Stimulated activated CD4-positive, alpha-beta T cell treated with anti-CD3 and anti-CD28 coated beads, Interleukin-2, amount 100 ng/mL, for 4 hours (primary cell): ENCODE data around the gene ATP5MC2.
"Not testable (repeated sequence)": the region's sequence is repeated elsewhere in the genome, so short reads cannot be mapped to it uniquely, and the experiment has no call there.

Source experiments
- DNase-seq: peaks from one replicate; pipeline ENCODE4 v3.0.0-alpha.2; 2020; ENCODE audit warnings: low read depth

ATP5MC2 gene

GRCh38 chr12:53646300-53646699, 29.6 kb downstream of the ATP5MC2 start:
- DNase-seq, result not testable (repeated sequence)

- no peak for DNase-seq
Observed at GRCh38 chr12:53645165-53645564, 30.7 kb downstream of the ATP5MC2 start.

GRCh38 chr12:53644133-53644532, 31.8 kb downstream of the ATP5MC2 start:
- DNase-seq, result no peak

- DNase-seq, result no peak
Observed at GRCh38 chr12:53643232-53643979, 32.5 kb downstream of the ATP5MC2 start.

- DNase-seq, result no peak
Observed at GRCh38 chr12:53638057-53638456, 37.8 kb downstream of the ATP5MC2 start.

GRCh38 chr12:53636641-53637040, 39.2 kb downstream of the ATP5MC2 start:
- DNase-seq, result no peak

GRCh38 chr12:53635708-53636107, 40.2 kb downstream of the ATP5MC2 start:
- DNase-seq, result not testable (repeated sequence)

GRCh38 chr12:53631721-53632120, 44.2 kb downstream of the ATP5MC2 start:
- no peak for DNase-seq

GRCh38 chr12:53627919-53628318, 48.0 kb downstream of the ATP5MC2 start:
- DNase-seq, result no peak

GRCh38 chr12:53626702-53627169, 49.1 kb downstream of the ATP5MC2 start:
- no peak for DNase-seq

GRCh38 chr12:53625946-53626701, 49.8 kb downstream of the ATP5MC2 start, which contains the start of gene ATF7:
ATF7 (minus strand) TSS chr12:53626382; CDS start chr12:53601000, 25,382 bp downstream.
- peak; percentile 98 for DNase-seq

GRCh38 chr12:53625373-53625945, 50.4 kb downstream of the ATP5MC2 start:
- no peak for DNase-seq

GRCh38 chr12:53624956-53625355, 50.9 kb downstream of the ATP5MC2 start:
- DNase-seq, result no peak

GRCh38 chr12:53624458-53624857, 51.4 kb downstream of the ATP5MC2 start:
- DNase-seq, result no peak

- DNase-seq, result no peak
Observed at GRCh38 chr12:53623548-53624385, 52.1 kb downstream of the ATP5MC2 start.

- DNase-seq, result no peak
Observed at GRCh38 chr12:53622724-53623123, 53.2 kb downstream of the ATP5MC2 start.

- no peak for DNase-seq
Observed at GRCh38 chr12:53618275-53618674, 57.6 kb downstream of the ATP5MC2 start.

GRCh38 chr12:53617700-53618099, 58.2 kb downstream of the ATP5MC2 start:
- no peak for DNase-seq

- DNase-seq, result no peak
Observed at GRCh38 chr12:53616950-53617349, 58.9 kb downstream of the ATP5MC2 start.
